Vagina (tissue), 2 donors: Measurements from ENCODE around the gene G3BP1. TPM values are rescaled to one million over a fixed set of nuclear protein-coding genes. Genes with fewer than 3 reads are reported as not detected.
"Not testable (repeated sequence)": the region's sequence is repeated elsewhere in the genome, so short reads cannot be mapped to it uniquely, and the experiment has no call there.

Experiments
- DNase-seq, 2 donors: peaks; one replicate each; pipeline ENCODE4 v3.0.0-alpha.2; 2017; ENCODE audit errors: extremely low spot score in 2 of 2
- H3K27ac ChIP-seq: fragments of 200-600 bp; sonication (generic); one replicate; pipeline ENCODE4 v1.5.1; 2019
- H3K27me3 ChIP-seq: fragments of 200-600 bp; sonication (generic); one replicate; pipeline ENCODE4 v1.5.1; 2019
- H3K36me3 ChIP-seq, 2 donors: fragments of 200-600 bp; sonication (generic); one replicate each; pipeline ENCODE4 v1.5.1; 2017 to 2019
- H3K4me1 ChIP-seq: fragments of 200-600 bp; sonication (generic); one replicate; pipeline ENCODE4 v1.5.1; 2019
- H3K4me3 ChIP-seq, 2 donors: fragments of 200-600 bp; sonication (generic); 1 replicate in 1 of 2; 2 replicates in 1 of 2; pipeline ENCODE4 v1.5.1; 2016 to 2019
- H3K9me3 ChIP-seq: fragments of 200-600 bp; sonication (generic); one replicate; pipeline ENCODE4 v1.5.1; 2019
- POLR2A ChIP-seq, 2 donors: fragments of 450-650 bp; IDR thresholded peaks; one replicate each; pipeline ENCODE4 v1.6.1; 2017; ENCODE audit warnings: antibody characterized with exemption in 2 of 2, mild to moderate bottlenecking in 2 of 2, moderate library complexity in 2 of 2
- POLR2AphosphoS5 ChIP-seq, 2 donors: sonication (generic); formaldehyde crosslinking; IDR thresholded peaks; one replicate each; pipeline ENCODE4 v1.9.0; 2017; ENCODE audit warnings: antibody characterized with exemption in 2 of 2, mild to moderate bottlenecking in 2 of 2, low read depth in 1 of 2; ENCODE audit not compliant: insufficient read depth in 1 of 2
- intact Hi-C: fragments of 100-400 bp; cut with DNase I; formaldehyde crosslinking; loops from one replicate; pipeline ENCODE4 v1.15.1; 2023
- total RNA-seq: library from RNA; depleted of rRNA; stranded (reverse); fragments of >200 nt; gene quantifications from one replicate; pipeline ENCODE4 v1.2.3, GENCODE V29; 2016
- TF ChIP-seq, protein P1 (sequence below), 3 experiments: fragments of 450-650 bp in 2 of 3; fragments of 200-600 bp in 1 of 3; sonication (generic) in 1 of 3; IDR thresholded peaks; one replicate each; pipeline ENCODE4 v1.5.1; 2017 to 2019; ENCODE audit warnings: antibody characterized with exemption in 3 of 3, mild to moderate bottlenecking in 2 of 3, moderate library complexity in 2 of 3

Gene G3BP1
- total RNA-seq, 1 donor from 2014 or later, result 97.0 TPM

DNA sequence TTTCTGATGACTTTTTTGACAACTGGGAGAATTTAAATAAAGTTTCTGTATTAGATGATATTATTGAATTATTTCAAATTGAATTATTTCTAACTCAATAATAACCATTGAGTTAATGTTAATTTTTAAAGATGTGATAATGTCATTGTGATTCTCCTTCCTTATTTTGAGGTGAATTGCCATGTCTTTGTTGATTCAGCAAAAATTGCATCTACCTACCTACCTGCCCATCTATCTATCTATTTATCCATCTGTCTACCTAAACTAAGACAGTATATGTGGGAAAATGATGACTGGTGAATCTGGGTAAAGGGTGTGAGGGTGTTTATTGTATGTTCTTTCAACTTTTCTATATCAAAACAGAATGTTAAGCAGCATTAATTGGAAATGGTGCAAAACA lies 75.0 kb downstream of the G3BP1 start:
- H3K27me3 ChIP-seq, result no peaks in the 10 kb centered on the region
- TF ChIP-seq, protein P1, sequence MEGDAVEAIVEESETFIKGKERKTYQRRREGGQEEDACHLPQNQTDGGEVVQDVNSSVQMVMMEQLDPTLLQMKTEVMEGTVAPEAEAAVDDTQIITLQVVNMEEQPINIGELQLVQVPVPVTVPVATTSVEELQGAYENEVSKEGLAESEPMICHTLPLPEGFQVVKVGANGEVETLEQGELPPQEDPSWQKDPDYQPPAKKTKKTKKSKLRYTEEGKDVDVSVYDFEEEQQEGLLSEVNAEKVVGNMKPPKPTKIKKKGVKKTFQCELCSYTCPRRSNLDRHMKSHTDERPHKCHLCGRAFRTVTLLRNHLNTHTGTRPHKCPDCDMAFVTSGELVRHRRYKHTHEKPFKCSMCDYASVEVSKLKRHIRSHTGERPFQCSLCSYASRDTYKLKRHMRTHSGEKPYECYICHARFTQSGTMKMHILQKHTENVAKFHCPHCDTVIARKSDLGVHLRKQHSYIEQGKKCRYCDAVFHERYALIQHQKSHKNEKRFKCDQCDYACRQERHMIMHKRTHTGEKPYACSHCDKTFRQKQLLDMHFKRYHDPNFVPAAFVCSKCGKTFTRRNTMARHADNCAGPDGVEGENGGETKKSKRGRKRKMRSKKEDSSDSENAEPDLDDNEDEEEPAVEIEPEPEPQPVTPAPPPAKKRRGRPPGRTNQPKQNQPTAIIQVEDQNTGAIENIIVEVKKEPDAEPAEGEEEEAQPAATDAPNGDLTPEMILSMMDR (IDR thresholded peaks at IDR 0.05), result no peak

DNA sequence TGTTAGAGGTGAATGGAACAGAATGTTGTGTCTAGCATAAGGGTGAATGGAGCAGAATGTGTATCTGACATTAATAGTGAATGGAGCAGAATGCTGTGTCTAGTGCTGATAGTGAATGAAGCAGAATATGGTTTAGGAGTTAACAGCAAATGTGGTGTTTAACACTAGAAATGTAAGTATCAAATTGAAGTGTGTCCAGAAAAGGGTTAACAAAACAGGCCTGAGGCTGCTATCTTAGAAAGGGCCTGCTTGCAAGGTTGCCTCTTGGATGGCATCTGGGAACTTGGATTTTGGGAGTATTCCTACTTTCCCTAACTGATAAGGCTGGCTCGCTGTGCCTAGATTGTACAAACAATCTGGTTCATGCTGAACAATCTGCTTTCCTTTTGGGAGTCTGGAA lies 76.1 kb downstream of the G3BP1 start:
- Histone ChIP-seq H3K27ac (no peak overlapping the region), H3K27me3 (no peaks in the 10 kb centered on the region), H3K4me1 (no peaks in the 10 kb centered on the region), H3K4me3 (no peak overlapping the region), H3K36me3 (no peaks in the 10 kb centered on the region), H3K9me3 (no peaks in the 10 kb centered on the region)
- DNase-seq, result no peak
- intact Hi-C loops, result no loop called here
- TF ChIP-seq POLR2A (IDR thresholded peaks at IDR 0.05), result no peak
- TF ChIP-seq, protein P1 (IDR thresholded peaks at IDR 0.05), result no peak
- TF ChIP-seq POLR2AphosphoS5 (IDR thresholded peaks at IDR 0.05; ENCODE audit: insufficient read depth in 1 of 2, low read depth in 1 of 2), result no peak

More for the DNA sequence above, 75.0 kb downstream of the G3BP1 start:
- no peaks in the 10 kb centered on the region for H3K4me1 ChIP-seq
- no peaks in the 10 kb centered on the region for H3K9me3 ChIP-seq
- H3K4me3 ChIP-seq, result no peak overlapping the region
- no peaks in the 10 kb centered on the region for H3K36me3 ChIP-seq
- no peak for DNase-seq
- intact Hi-C loops, result no loop called here
- H3K27ac ChIP-seq, result no peak overlapping the region

DNA sequence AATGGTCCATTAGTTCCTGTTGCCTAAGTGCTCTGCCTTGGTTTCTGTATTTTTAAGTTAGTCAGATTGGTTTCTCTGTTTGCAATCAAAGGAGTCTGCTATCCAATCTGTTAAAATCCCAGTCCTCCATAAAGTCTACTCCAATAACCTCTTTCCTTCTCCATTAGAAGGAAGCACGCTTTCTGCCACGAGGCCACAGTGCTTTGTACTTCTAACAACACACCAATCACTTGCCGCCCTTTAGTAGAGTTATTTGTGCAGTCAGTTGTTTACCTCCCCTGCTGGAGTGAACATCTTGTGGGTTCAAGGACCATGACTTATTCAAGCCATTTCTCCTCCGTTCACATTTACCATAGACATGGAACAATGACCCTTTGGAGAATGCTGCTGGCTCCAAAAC lies 83.9 kb downstream of the G3BP1 start:
- intact Hi-C loops, result no loop called here
- Histone ChIP-seq H3K4me3 (no peak overlapping the region), H3K4me1 (no peaks in the 10 kb centered on the region), H3K36me3 (no peaks in the 10 kb centered on the region), H3K27ac (no peak overlapping the region), H3K27me3 (no peaks in the 10 kb centered on the region), H3K9me3 (no peaks in the 10 kb centered on the region)
- DNase-seq, result no peak
- TF ChIP-seq POLR2A (IDR thresholded peaks at IDR 0.05) (no peak), POLR2AphosphoS5 (IDR thresholded peaks at IDR 0.05; ENCODE audit: insufficient read depth in 1 of 2, low read depth in 1 of 2) (no peak)
- TF ChIP-seq, protein P1 (IDR thresholded peaks at IDR 0.05), result no peak

DNA sequence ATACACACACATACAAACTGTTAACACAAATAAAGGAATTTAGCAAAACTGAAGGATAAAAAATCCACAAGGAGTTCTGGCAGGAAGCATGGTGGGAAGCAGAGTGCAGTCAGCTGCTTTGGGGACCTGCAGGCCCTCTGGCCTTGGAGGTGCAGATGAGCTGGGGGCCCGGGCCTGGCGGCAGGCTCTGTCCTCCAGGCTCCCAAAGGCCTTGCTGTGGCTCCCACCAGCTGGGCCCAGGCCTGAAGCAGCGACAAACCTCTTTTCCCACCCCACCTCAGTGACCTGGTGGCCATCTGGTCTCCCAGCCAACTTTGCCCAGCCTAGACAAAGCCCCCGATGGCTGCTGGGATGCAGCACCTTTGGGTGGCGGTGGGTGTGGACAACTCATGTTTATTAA lies 85.1 kb downstream of the G3BP1 start:
- DNase-seq, result no peak
- Histone ChIP-seq H3K4me1 (no peaks in the 10 kb centered on the region), H3K27me3 (no peaks in the 10 kb centered on the region), H3K27ac (no peak overlapping the region), H3K36me3 (no peaks in the 10 kb centered on the region), H3K9me3 (no peaks in the 10 kb centered on the region), H3K4me3 (no peak overlapping the region)
- intact Hi-C loops, result no loop called here
- no peak for TF ChIP-seq POLR2AphosphoS5 (IDR thresholded peaks at IDR 0.05; ENCODE audit: insufficient read depth in 1 of 2, low read depth in 1 of 2)
- TF ChIP-seq, protein P1 (IDR thresholded peaks at IDR 0.05), result no peak
- TF ChIP-seq POLR2A (IDR thresholded peaks at IDR 0.05), result no peak

DNA sequence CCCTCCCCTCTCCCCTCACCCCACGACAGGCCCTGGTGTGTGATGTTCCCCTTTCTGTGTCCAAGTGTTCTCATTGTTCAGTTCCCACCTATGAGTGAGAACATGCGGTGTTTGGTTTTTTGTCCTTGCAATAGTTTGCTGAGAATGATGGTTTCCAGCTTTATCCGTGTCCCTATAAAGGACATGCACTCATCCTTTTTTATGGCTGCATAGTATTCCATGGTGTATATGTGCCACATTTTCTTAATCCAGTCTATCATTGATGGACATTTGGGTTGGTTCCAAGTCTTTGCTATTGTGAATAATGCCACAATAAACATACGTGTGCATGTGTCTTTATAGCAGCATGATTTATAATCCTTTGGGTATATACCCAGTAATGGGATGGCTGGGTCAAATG lies 89.1 kb downstream of the G3BP1 start:
- H3K36me3 ChIP-seq, H3K4me1 ChIP-seq, H3K27ac ChIP-seq, H3K4me3 ChIP-seq, H3K27me3 ChIP-seq, intact Hi-C loops, H3K9me3 ChIP-seq, DNase-seq: not testable (repeated sequence)

Other genes starting within 250 kb of the G3BP1 start
- 74.9 TPM for gene FAT2, start 180.6 kb upstream of the G3BP1 start, total RNA-seq
- gene SPARC, start 85.0 kb upstream of the G3BP1 start, total RNA-seq, result 273 TPM
- gene ATOX1, start 13.3 kb upstream of the G3BP1 start, total RNA-seq, result 120 TPM
- not detected for gene GLRA1, start 152.9 kb downstream of the G3BP1 start, total RNA-seq